K562 (cell line): Measurements from ENCODE around the gene PAX2. TPM values are rescaled to one million over a fixed set of nuclear protein-coding genes. Genes with fewer than 3 reads are reported as not detected.

Experiments used
- ATAC-seq: fragments of 200-7000 bp; cut with Tn5 transposase; 3 replicates; pipeline ENCODE4 v1.9.1; 2020; ENCODE audit warnings: moderate library complexity
- BruUV-seq: library from RNA; stranded (reverse); fragments of 400-500 nt; replicated peaks from 2 replicates; lab custom pipeline; 2021; lab: Mats Ljungman, UMichigan
- CTCF ChIA-PET: fragments of 300-600 bp; formaldehyde crosslinking; extraction: SDS; loops from one replicate; lab custom pipeline; 2021; ENCODE audit warnings: low intra/inter-chr PET ratio; lab: Yijun Ruan, JAX
- POLR2A ChIA-PET: fragments of 300-600, 350-650 bp; sonication (Branson Sonifier 250); formaldehyde crosslinking; extraction: SDS; loops from one replicate; lab custom pipeline; 2021; ENCODE audit warnings: antibody characterized with exemption, inconsistent platforms; lab: Yijun Ruan, JAX
- DNase-seq, 4 experiments: peaks; one replicate each; pipeline versions ENCODE4 v3.0.0 to v3.0.0-alpha.2; 2011 to 2018; ENCODE audit warnings: low spot score in 3 of 4, mixed read lengths in 3 of 4; ENCODE audit errors: extremely low read depth in 1 of 4
- FAIRE-seq: peaks from 2 replicates; lab custom pipeline; 2011; peaks lifted over from hg19 to GRCh38; lab: Jason Lieb, UNC
- H2AFZ ChIP-seq: 2 replicates; pipeline ENCODE4 v1.6.0; 2011; ENCODE audit warnings: low read depth, low read length, control low read depth, inconsistent platforms
- H3K27ac ChIP-seq: fragments of 200-600 bp; 3 replicates; pipeline ENCODE4 v1.8.0; 2011; ENCODE audit warnings: low read depth, mild to moderate bottlenecking, control low read depth, inconsistent platforms, low read length, moderate library complexity, mixed read lengths; ENCODE audit errors: extremely low read depth
- H3K27me3 ChIP-seq, 2 experiments: fragments of 300-600 bp in 1 of 2; 2 replicates in 1 of 2; 3 replicates in 1 of 2; pipeline versions ENCODE4 v1.6.0 to v1.8.0; 2011; ENCODE audit warnings: inconsistent platforms in 2 of 2, low read length in 2 of 2, mild to moderate bottlenecking in 1 of 2, mixed read lengths in 1 of 2, moderate library complexity in 1 of 2; ENCODE audit not compliant: control insufficient read depth in 2 of 2, insufficient read depth in 2 of 2
- H3K36me3 ChIP-seq: fragments of 300-600 bp; 3 replicates; pipeline ENCODE4 v1.8.0; 2011; ENCODE audit warnings: mild to moderate bottlenecking, low read length, inconsistent platforms; ENCODE audit not compliant: control insufficient read depth, insufficient read depth
- H3K4me1 ChIP-seq, 2 experiments: fragments of 200-600 bp in 1 of 2; replicated peaks in 1 of 2; 2 replicates in 1 of 2; 3 replicates in 1 of 2; pipeline versions ENCODE4 v1.5.1 to v1.8.0; 2011; ENCODE audit warnings: inconsistent platforms in 2 of 2, low read length in 2 of 2, mild to moderate bottlenecking in 1 of 2, mixed read lengths in 1 of 2, moderate library complexity in 1 of 2; ENCODE audit not compliant: control insufficient read depth in 2 of 2, insufficient read depth in 2 of 2
- H3K4me2 ChIP-seq: 2 replicates; pipeline ENCODE4 v1.6.1; 2011; ENCODE audit warnings: low read length, control low read depth, inconsistent platforms, mixed read lengths; ENCODE audit not compliant: insufficient read depth
- H3K4me3 ChIP-seq: fragments of 200-600 bp; sonication (generic), shearing (Covaris generic); 2 replicates; pipeline ENCODE4 v1.5.1; 2016; ENCODE audit warnings: control low read depth, inconsistent platforms
- H3K79me2 ChIP-seq: fragments of 200-600 bp; 3 replicates; pipeline ENCODE4 v1.8.0; 2011; ENCODE audit warnings: low read length, inconsistent platforms; ENCODE audit not compliant: control insufficient read depth, insufficient read depth
- H3K9ac ChIP-seq, 2 experiments: 2 replicates each; pipeline versions ENCODE4 v1.6.0 to v1.6.1; 2011; ENCODE audit warnings: low read depth in 2 of 2, low read length in 2 of 2, control low read depth in 1 of 2, inconsistent platforms in 1 of 2, mild to moderate bottlenecking in 1 of 2, mixed read lengths in 1 of 2; ENCODE audit not compliant: insufficient read depth in 1 of 2
- H3K9me1 ChIP-seq: one replicate; pipeline ENCODE4 v1.6.0; 2011; ENCODE audit warnings: inconsistent platforms, mild to moderate bottlenecking, low read length, moderate library complexity; ENCODE audit not compliant: control insufficient read depth, insufficient read depth
- H3K9me3 ChIP-seq: replicated peaks from 2 replicates; pipeline ENCODE4 v1.5.1; 2011; ENCODE audit warnings: low read depth, low read length, inconsistent platforms; ENCODE audit not compliant: control insufficient read depth, insufficient read depth
- H4K20me1 ChIP-seq: replicated peaks from 2 replicates; pipeline ENCODE4 v1.6.1; 2011; ENCODE audit warnings: low read length, inconsistent platforms, mixed read lengths; ENCODE audit not compliant: control insufficient read depth, insufficient read depth
- CGGBP1 ChIP-seq: fragments of 250-450 bp; sonication (Bioruptor Pico); IDR thresholded peaks from 2 replicates; pipeline ENCODE4 v1.9.0; 2021; ENCODE audit warnings: mild to moderate bottlenecking
- DACH1 ChIP-seq: fragments of 450-650 bp; IDR thresholded peaks from 2 replicates; pipeline ENCODE4 v1.6.1; 2018; ENCODE audit not compliant: partially characterized antibody
- E2F5 ChIP-seq: sonication (generic); formaldehyde crosslinking; IDR thresholded peaks from 2 replicates; pipeline ENCODE4 v1.8.0; 2022; ENCODE audit warnings: mild to moderate bottlenecking, missing genetic modification reagents
- HDGF ChIP-seq: fragments of 450-650 bp; IDR thresholded peaks from 2 replicates; pipeline ENCODE4 v1.6.1; 2016
- JUNB ChIP-seq: fragments of 450-650 bp; formaldehyde crosslinking; conservative IDR thresholded peaks from 2 replicates; pipeline ENCODE4 v1.4.0; 2020; ENCODE audit warnings: mild to moderate bottlenecking
- KLF13 ChIP-seq: fragments of 450-650 bp; IDR thresholded peaks from 2 replicates; pipeline ENCODE4 v1.6.1; 2016; ENCODE audit warnings: missing genetic modification characterization, low read depth, mild to moderate bottlenecking, missing compliant biosample characterization, moderate library complexity, borderline replicate concordance
- NFIC ChIP-seq: fragments of 450-650 bp; IDR thresholded peaks from 2 replicates; pipeline ENCODE4 v1.6.1; 2017; ENCODE audit warnings: mild to moderate bottlenecking, inconsistent platforms
- OTX1 ChIP-seq: fragments of 450-650 bp; formaldehyde crosslinking; IDR thresholded peaks from 2 replicates; pipeline ENCODE4 v1.4.0; 2022; ENCODE audit warnings: mild to moderate bottlenecking
- RBFOX2 ChIP-seq: fragments of 200-400 bp; formaldehyde crosslinking; IDR thresholded peaks from 2 replicates; pipeline ENCODE4 v1.6.1; 2017; ENCODE audit warnings: low read depth, mild to moderate bottlenecking, low read length, moderate library complexity
- TCF3 ChIP-seq: sonication (generic); formaldehyde crosslinking; IDR thresholded peaks from 2 replicates; pipeline ENCODE4 v1.4.0; 2020; ENCODE audit warnings: mild to moderate bottlenecking, missing genetic modification reagents
- ZNF316 ChIP-seq: fragments of 450-650 bp; IDR thresholded peaks from 2 replicates; pipeline ENCODE4 v1.6.1; 2016
- WGBS: fragments of 100-300 bp; shearing (Covaris generic); methylation state at CpG from one replicate; pipeline ENCODE4 v1.1.6; 2016; ENCODE audit warnings: low coverage, mixed read lengths; ENCODE audit not compliant: insufficient coverage; ENCODE audit errors: missing lambda C conversion rate; 5-methylcytosine and 5-hydroxymethylcytosine counted together
- in situ Hi-C: fragments of 300-500 bp; cut with MboI; formaldehyde crosslinking; loops from 4 replicates; pipeline ENCODE4 v1.15.0; 2018; ENCODE audit warnings: inconsistent platforms, mixed read lengths
- intact Hi-C: fragments of 100-400 bp; cut with micrococcal nuclease; formaldehyde crosslinking; loops from 2 replicates; pipeline ENCODE4 v1.14.2; 2022
- polyA plus RNA-seq, 8 experiments: library from polyadenylated mRNA; depleted of rRNA in 4 of 8; stranded (reverse) in 5 of 8; unstranded in 3 of 8; fragments of >200 nt; fragmentation: Nextera tagmentation in 2 of 8; fragmentation: Illumina TruSeq in 1 of 8; extraction: Ambion mirVana in 2 of 8; extraction: Trizol in 1 of 8; gene quantifications; 2 replicates each; pipeline versions ENCODE4 v1.2.1 to v1.2.3, GENCODE V29; 2011 to 2014; ENCODE audit warnings: inconsistent platforms in 1 of 8, missing spikeins in 1 of 8
- total RNA-seq, 7 experiments: library from RNA; depleted of rRNA in 6 of 7; stranded (reverse); fragments of >200 nt in 6 of 7; fragmentation: Illumina TruSeq in 2 of 7; extraction: Trizol in 2 of 7; gene quantifications; 2 replicates each; pipeline versions ENCODE4 v1.2.1 to v1.2.3, GENCODE V29; 2011 to 2021; ENCODE audit warnings: low replicate concordance in 1 of 7
- TF ChIP-seq, protein P1 (sequence below): IDR thresholded peaks from 2 replicates; pipeline ENCODE4 v1.6.1; 2012; ENCODE audit warnings: low read depth, low read length, improper control_type of control experiment, borderline replicate concordance

PAX2 gene
- total and polyA plus RNA-seq, 9 of the 15 experiments (the other 6 are each of a cell fraction or from before 2014, with no cell fraction given) = not detected

- BruUV-seq = no TSS peak
- intact Hi-C loops = no loop called here
- no peaks in the 10 kb centered on the region for H3K9me3 ChIP-seq
- H3K27ac ChIP-seq = no peak overlapping the region
- TF ChIP-seq E2F5 (CRISPR knock-in tag) (no peak), JUNB (CRISPR knock-in tag) (no peak), CGGBP1 (CRISPR knock-in tag) (no peak), RBFOX2 (no peak), KLF13 (no peak), NFIC (no peak), ZNF316 (no peak), OTX1 (no peak), DACH1 (no peak), TCF3 (CRISPR knock-in tag) (no peak), HDGF (no peak)
- TF ChIP-seq, protein P1, sequence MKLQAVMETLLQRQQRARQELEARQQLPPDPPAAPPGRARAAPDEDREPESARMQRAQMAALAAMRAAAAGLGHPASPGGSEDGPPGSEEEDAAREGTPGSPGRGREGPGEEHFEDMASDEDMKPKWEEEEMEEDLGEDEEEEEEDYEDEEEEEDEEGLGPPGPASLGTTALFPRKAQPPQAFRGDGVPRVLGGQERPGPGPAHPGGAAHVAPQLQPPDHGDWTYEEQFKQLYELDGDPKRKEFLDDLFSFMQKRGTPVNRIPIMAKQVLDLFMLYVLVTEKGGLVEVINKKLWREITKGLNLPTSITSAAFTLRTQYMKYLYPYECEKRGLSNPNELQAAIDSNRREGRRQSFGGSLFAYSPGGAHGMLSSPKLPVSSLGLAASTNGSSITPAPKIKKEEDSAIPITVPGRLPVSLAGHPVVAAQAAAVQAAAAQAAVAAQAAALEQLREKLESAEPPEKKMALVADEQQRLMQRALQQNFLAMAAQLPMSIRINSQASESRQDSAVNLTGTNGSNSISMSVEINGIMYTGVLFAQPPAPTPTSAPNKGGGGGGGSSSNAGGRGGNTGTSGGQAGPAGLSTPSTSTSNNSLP = no peak
- TF ChIP-seq, all 486 proteins: peak for 0
- in situ Hi-C loops = no loop called here
- no peaks in the 10 kb centered on the region for H3K36me3 ChIP-seq
- H3K79me2 ChIP-seq = no peaks in the 10 kb centered on the region
- H4K20me1 ChIP-seq = peaks cover 11% of the 10 kb centered on the region; the same call in 1 of the 2 replicates
- no peaks in the 10 kb centered on the region for H3K9me1 ChIP-seq
- CTCF ChIA-PET = interaction anchor here (3.1 kb wide), 1 partner anchor 184 kb away, joined by 16 read pairs; no protein-coding TSS in a partner anchor
- ATAC-seq (no peak), FAIRE-seq (no peak), DNase-seq (peak in 2 of 4 experiments; percentile 17 to 22)
- WGBS = 11% methylated on average over 19 of the region's 54 CpGs
- POLR2A ChIA-PET = interaction anchor here (0.5 kb wide), 1 partner anchor 132 kb away, joined by 3 read pairs; no protein-coding TSS in a partner anchor
- H3K9ac ChIP-seq = no peak overlapping the region
- H3K4me2 ChIP-seq = no peak overlapping the region
- H3K4me1 ChIP-seq = peaks cover 0 to 29% of the 10 kb centered on the region in 2 experiments; a peak in 2 of 5 replicates
- no peak overlapping the region for H2AFZ ChIP-seq
- no peak overlapping the region for H3K4me3 ChIP-seq
- H3K27me3 ChIP-seq = peaks cover 27 to 76% of the 10 kb centered on the region in 2 experiments; a peak in 4 of 5 replicates
Observed at GRCh38 chr10:100745882-100746783, 751 bp downstream of the PAX2 start.
